ENCODE results near the gene VAV3. TPM values are rescaled to one million over a fixed set of nuclear protein-coding genes. Genes with fewer than 3 reads are reported as not detected.

Gene VAV3
- total RNA-seq, 2 donors from 2014 or later = 18.4 to 21.4 TPM

GRCh38 chr1:107683683-107684082 lies 281.3 kb downstream of the VAV3 start:
- no peak for DNase-seq
- Histone ChIP-seq H3K27me3 (no peaks in the 10 kb centered on the region), H3K4me3 (no peak overlapping the region), H3K9me3 (no peaks in the 10 kb centered on the region), H3K4me1 (no peaks in the 10 kb centered on the region), H3K36me3 (replicated peaks in 1 of 2; ENCODE audit: insufficient read depth in 1 of 2, low read depth in 2 of 2) (no peaks in the 10 kb centered on the region), H3K27ac (peak overlapping the region in 3 of 4 donors; percentile 0 to 65 (median 65))
- TF ChIP-seq POLR2A (IDR thresholded peaks at IDR 0.05) = no peak
- no peak for TF ChIP-seq CTCF (IDR thresholded peaks at IDR 0.05)
- intact Hi-C loops (cut with DNase I) = no loop called here
- 34 to 37% methylated on average over 2 of the region's 2 CpGs for WGBS, 2 donors
- no peak for ATAC-seq

GRCh38 chr1:107683191-107683657 lies 281.8 kb downstream of the VAV3 start:
- ATAC-seq = peak; percentile 54
- DNase-seq = peak in 2 of 4 donors; percentile 21 to 24
- no peak overlapping the region for H3K4me3 ChIP-seq
- H3K4me1 ChIP-seq = no peaks in the 10 kb centered on the region
- intact Hi-C loops (cut with DNase I) = no loop called here
- no peaks in the 10 kb centered on the region for H3K9me3 ChIP-seq
- no peak for TF ChIP-seq CTCF (IDR thresholded peaks at IDR 0.05)
- no peak for TF ChIP-seq POLR2A (IDR thresholded peaks at IDR 0.05)
- H3K27ac ChIP-seq = peak overlapping the region; percentile 0 to 65 (median 58)
- 37 to 42% methylated on average over 3 of the region's 3 CpGs for WGBS, 2 donors
- H3K36me3 ChIP-seq (replicated peaks in 1 of 2; ENCODE audit: insufficient read depth in 1 of 2, low read depth in 2 of 2) = no peaks in the 10 kb centered on the region
- H3K27me3 ChIP-seq = no peaks in the 10 kb centered on the region

- H3K4me3 ChIP-seq = no peak overlapping the region
- H3K27ac ChIP-seq = peak overlapping the region in 3 of 4 donors; percentile 0 to 65 (median 65)
- ATAC-seq = no peak
- H3K36me3 ChIP-seq (replicated peaks in 1 of 2; ENCODE audit: insufficient read depth in 1 of 2, low read depth in 2 of 2) = no peaks in the 10 kb centered on the region
- no peak for TF ChIP-seq CTCF (IDR thresholded peaks at IDR 0.05)
- TF ChIP-seq POLR2A (IDR thresholded peaks at IDR 0.05) = no peak
- H3K27me3 ChIP-seq = no peaks in the 10 kb centered on the region
- no peak for DNase-seq
- no peaks in the 10 kb centered on the region for H3K9me3 ChIP-seq
- intact Hi-C loops (cut with DNase I) = no loop called here
- 20 to 23% methylated on average over 1 of the region's 1 CpG for WGBS, 2 donors
- no peaks in the 10 kb centered on the region for H3K4me1 ChIP-seq
Observed at GRCh38 chr1:107682467-107682866, 282.5 kb downstream of the VAV3 start.

- Histone ChIP-seq H3K27ac (peak overlapping the region in 1 of 4 donors; percentile 6), H3K9me3 (no peaks in the 10 kb centered on the region), H3K36me3 (replicated peaks in 1 of 2; ENCODE audit: insufficient read depth in 1 of 2, low read depth in 2 of 2) (no peaks in the 10 kb centered on the region), H3K27me3 (no peaks in the 10 kb centered on the region), H3K4me3 (no peak overlapping the region), H3K4me1 (no peaks in the 10 kb centered on the region)
- no peak for TF ChIP-seq POLR2A (IDR thresholded peaks at IDR 0.05)
- TF ChIP-seq CTCF (IDR thresholded peaks at IDR 0.05) = no peak
- DNase-seq = no peak
- 42 to 54% methylated on average over 3 of the region's 3 CpGs for WGBS, 2 donors
- no peak for ATAC-seq
- intact Hi-C loops (cut with DNase I) = no loop called here
Observed at GRCh38 chr1:107681001-107681479, 283.9 kb downstream of the VAV3 start.

GRCh38 chr1:107680579-107680985 lies 284.4 kb downstream of the VAV3 start:
- no peak for TF ChIP-seq POLR2A (IDR thresholded peaks at IDR 0.05)
- TF ChIP-seq CTCF (IDR thresholded peaks at IDR 0.05) = no peak
- H3K9me3 ChIP-seq = no peaks in the 10 kb centered on the region
- no peaks in the 10 kb centered on the region for H3K36me3 ChIP-seq (replicated peaks in 1 of 2; ENCODE audit: insufficient read depth in 1 of 2, low read depth in 2 of 2)
- intact Hi-C loops (cut with DNase I) = no loop called here
- H3K4me1 ChIP-seq = no peaks in the 10 kb centered on the region
- DNase-seq (no peak), ATAC-seq (no peak)
- H3K4me3 ChIP-seq = no peak overlapping the region
- H3K27me3 ChIP-seq = no peaks in the 10 kb centered on the region
- H3K27ac ChIP-seq = peak overlapping the region in 1 of 4 donors; percentile 6
- WGBS, 2 donors = 61 to 63% methylated on average over 5 of the region's 5 CpGs

Data from body of pancreas (tissue), 4 donors.